GM12874 (cell line): ENCODE results near the gene SUPT3H.

Experiments
- TF ChIP-seq, protein P1 (sequence below): IDR thresholded peaks from 2 replicates; pipeline ENCODE4 v1.5.1; 2011; ENCODE audit warnings: low read depth, mild to moderate bottlenecking, control low read depth, low read length, moderate library complexity; ENCODE audit not compliant: insufficient read depth

The SUPT3H gene

DNA sequence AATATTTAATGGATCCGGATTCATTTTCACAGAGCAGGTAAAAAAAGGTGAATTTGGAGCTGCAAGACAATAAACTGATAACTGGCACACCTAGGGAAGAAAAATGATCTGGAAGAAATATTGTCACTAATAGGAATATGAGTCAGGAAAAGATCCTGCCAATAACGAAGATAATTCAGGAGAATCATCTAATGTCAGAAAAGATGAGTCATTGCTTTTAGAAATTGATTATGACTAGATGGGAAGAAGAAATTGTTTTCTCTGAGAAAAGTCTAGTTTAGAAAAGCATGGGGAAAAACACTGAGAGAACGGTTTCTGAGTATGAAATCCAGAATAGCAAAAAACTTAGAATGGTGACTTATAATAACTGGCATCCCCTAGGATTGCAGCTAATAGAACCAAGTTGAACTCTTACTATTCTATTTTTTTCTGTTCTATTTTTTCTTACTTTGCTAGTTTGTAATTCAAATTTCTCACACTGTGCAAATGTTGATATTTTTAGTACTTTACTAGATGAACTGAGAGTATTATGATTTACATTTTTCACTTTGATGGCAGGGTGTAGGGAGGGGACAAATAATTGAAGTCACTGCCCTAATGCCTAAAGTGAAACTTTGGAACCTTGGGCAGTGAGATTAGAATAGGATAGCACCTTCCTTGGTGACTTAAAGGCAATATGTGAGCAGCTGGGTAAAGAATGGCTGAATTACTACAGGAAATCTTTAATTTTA is 38.2 kb upstream of the SUPT3H start:
- TF ChIP-seq, protein P1, sequence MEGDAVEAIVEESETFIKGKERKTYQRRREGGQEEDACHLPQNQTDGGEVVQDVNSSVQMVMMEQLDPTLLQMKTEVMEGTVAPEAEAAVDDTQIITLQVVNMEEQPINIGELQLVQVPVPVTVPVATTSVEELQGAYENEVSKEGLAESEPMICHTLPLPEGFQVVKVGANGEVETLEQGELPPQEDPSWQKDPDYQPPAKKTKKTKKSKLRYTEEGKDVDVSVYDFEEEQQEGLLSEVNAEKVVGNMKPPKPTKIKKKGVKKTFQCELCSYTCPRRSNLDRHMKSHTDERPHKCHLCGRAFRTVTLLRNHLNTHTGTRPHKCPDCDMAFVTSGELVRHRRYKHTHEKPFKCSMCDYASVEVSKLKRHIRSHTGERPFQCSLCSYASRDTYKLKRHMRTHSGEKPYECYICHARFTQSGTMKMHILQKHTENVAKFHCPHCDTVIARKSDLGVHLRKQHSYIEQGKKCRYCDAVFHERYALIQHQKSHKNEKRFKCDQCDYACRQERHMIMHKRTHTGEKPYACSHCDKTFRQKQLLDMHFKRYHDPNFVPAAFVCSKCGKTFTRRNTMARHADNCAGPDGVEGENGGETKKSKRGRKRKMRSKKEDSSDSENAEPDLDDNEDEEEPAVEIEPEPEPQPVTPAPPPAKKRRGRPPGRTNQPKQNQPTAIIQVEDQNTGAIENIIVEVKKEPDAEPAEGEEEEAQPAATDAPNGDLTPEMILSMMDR = no peak

DNA sequence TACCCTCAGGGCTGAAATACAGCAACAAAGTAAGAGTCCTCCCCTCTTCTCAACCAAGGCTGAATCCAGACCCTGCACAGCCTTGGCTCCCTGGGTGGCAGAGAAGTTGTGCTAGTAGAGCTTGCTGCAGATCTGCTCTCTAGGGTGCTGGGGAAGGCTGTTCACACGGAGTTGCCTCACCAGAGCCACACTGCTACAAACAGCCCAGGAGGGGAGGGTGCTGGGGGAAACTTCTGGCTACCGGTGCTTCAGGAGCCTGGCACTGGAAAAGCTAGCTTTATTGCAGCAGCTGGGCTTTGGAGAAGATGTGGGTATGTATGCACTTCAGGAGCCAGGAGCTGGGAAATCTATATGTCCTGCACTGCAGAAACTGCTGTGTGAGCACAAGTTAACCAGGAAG is 37.6 kb upstream of the SUPT3H start:
- TF ChIP-seq, protein P1 = no peak

DNA sequence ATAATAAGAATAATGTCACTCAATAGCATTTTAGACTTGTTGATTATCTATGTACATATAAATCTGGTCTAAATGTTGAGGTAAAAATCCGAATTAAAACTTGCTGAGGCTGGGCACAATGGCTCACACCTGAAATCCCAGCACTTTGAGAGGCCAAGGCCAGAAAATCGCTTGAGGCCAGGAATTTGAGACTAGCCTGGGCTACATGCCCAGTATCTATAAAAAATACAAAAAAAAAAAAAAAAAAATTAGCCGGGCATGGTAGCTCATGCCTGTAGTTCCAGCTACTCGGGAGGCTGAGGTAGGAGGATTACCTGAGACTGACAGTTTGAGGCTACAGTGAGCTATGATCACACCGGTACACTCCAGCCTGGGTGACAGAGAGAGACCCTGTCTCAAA is 34.2 kb upstream of the SUPT3H start:
- TF ChIP-seq, protein P1 = no peak

DNA sequence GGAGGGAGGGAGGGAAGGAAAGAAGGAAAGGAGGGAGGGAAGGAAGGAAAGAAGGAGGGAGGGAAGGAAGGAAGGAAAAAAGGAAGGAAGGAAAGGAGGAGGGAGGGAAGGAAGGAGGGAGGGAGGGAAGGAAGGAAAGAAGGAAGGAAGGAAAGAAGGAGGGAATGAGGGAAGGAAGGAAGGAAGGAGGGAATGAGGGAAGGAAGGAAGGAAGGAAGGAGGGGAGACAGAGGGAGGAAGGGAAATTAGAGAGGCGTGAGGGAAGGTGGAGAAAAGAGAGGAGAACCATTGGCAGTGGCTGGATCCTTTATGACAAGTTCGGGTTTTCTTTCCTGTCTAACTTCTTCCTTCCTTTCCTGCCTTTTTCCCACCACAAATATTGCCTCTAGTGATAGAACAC is 22.3 kb upstream of the SUPT3H start:
- TF ChIP-seq, protein P1 = no peak

DNA sequence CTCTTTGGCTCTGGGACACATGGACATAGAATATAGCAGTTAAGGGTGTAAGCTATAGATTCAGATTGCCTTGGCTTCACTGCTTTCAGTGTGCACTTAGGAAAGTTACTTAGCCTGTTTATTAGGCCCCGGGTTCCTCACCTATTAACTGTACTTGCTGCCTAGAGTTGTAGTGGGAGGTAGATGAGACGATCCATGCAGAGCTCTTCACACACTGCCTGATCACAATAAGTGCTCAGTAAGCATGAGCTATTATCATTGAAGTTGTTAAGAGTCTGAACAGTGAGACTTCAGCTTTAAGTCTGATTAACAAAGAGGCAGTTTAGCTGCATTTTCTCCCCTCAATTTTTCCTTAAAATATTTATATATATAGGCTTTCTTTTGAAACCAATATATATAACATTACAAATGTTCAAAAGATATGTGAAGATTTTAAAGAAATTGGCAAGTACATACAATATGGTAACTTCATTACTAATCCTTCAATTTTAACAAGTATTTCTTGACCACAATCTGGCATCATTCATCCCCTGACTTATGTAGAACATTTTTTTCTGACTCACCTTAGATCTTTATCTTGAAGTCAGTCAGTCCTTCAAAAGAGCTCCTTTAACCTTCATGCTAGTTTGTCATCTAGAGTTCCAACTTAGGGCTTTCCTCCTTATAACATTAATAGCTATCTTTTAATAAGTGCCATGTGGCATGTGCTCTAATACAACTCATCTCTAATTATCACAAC is 20.5 kb upstream of the SUPT3H start:
- TF ChIP-seq, protein P1 = no peak

DNA sequence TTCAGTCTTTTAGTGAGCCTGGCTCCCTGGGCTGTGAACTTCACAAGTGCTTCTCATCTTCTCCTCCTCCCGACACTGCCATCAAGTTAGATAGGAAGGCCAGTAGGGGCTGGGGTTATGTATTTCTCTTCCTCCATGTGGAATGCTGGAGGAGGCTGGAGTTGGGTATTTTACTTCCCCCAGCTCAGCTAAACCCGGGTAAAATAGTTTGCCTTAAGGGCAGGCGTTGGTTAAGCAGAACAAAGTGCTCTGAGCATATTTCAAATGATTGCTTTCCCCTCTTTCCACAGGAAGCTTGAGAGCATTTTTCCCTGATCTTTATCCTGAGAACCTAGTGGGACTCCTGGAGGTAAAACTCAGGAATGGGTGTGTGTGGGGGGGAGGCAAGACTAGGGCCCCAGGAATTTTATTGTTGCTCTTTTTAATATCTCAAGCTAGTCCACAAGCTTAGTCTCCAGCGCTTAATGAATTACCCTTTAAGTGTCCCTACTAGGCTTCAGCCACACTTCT is 16.9 kb upstream of the SUPT3H start:
- TF ChIP-seq, protein P1 = no peak

DNA sequence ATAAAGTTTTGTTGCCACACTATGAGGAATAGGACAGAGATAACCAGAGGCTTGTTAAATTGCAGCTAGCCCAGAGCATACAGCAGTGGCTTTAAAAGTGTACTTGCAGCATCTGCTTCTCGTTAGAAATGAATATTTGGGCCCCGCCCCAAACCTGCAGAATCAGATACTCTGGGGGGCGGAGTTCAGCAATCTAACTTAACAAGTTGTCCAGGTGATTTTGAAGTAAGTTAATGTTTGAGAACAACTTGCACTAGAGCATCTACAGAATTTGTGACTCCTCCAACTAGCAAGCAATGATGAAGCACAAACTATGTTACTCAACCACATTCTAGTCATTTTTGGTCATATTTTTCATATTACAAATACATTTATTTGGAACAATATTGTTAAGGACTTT is 10.6 kb upstream of the SUPT3H start:
- TF ChIP-seq, protein P1 = no peak
